ENCODE data around the gene SLC16A3. TPM values are rescaled to one million over a fixed set of nuclear protein-coding genes. Genes with fewer than 3 reads are reported as not detected.
A peak's percentile ranks its signal among the peaks of the same experiment; 100 is the strongest.

The SLC16A3 gene
- total RNA-seq, 4 donors from 2014 or later, result 11.2 to 38.5 (median 22.1) TPM

DNA sequence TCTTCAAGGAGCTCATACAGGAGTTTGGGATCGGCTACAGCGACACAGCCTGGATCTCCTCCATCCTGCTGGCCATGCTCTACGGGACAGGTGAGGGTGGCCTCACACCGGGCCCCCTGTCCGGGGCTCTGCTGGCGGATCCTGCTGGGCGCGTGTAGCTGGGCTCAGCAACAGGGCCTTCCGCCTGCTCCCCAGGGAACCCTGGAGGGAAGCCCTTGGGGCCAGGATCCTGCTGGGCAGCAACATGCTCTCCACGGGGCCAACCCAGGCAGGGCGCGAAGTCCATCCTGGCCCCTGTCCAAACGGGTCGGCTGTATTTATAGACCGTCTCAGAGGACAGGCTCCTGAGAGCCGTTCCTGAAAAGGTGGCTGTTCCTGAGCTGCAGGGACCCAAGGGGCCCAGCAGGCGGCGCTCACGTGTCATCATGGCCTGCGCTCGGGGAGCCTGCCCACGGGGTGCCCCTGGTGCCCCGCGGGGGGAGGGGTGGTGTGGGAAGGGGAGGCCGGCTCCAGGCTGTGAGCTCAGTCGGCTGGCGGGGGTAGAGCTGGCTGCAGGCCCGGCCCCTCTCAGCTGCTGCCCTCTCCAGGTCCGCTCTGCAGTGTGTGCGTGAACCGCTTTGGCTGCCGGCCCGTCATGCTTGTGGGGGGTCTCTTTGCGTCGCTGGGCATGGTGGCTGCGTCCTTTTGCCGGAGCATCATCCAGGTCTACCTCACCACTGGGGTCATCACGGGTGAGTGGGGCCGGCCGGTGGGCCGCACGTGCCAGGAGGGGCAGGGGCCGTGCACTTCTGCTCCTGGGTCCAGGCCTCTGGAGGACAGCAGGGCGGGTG is 7.5 kb downstream of the SLC16A3 start:
- Histone ChIP-seq H3K27ac (peak overlapping the region in 3 of 4 donors; percentile 81 to 86 (median 85)), H3K4me3 (no peak overlapping the region)
- 73% methylated on average over 3 of the region's 44 CpGs; no CpG with 5 or more reads in 1 of the 2 donors for WGBS, 2 donors (ENCODE audit: low coverage in 1 of 2)

DNA sequence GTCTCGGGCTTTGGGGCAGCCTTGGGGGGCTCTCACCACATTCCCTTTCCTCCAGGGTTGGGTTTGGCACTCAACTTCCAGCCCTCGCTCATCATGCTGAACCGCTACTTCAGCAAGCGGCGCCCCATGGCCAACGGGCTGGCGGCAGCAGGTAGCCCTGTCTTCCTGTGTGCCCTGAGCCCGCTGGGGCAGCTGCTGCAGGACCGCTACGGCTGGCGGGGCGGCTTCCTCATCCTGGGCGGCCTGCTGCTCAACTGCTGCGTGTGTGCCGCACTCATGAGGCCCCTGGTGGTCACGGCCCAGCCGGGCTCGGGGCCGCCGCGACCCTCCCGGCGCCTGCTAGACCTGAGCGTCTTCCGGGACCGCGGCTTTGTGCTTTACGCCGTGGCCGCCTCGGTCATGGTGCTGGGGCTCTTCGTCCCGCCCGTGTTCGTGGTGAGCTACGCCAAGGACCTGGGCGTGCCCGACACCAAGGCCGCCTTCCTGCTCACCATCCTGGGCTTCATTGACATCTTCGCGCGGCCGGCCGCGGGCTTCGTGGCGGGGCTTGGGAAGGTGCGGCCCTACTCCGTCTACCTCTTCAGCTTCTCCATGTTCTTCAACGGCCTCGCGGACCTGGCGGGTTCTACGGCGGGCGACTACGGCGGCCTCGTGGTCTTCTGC is 8.4 kb downstream of the SLC16A3 start:
- TF ChIP-seq, protein P1, sequence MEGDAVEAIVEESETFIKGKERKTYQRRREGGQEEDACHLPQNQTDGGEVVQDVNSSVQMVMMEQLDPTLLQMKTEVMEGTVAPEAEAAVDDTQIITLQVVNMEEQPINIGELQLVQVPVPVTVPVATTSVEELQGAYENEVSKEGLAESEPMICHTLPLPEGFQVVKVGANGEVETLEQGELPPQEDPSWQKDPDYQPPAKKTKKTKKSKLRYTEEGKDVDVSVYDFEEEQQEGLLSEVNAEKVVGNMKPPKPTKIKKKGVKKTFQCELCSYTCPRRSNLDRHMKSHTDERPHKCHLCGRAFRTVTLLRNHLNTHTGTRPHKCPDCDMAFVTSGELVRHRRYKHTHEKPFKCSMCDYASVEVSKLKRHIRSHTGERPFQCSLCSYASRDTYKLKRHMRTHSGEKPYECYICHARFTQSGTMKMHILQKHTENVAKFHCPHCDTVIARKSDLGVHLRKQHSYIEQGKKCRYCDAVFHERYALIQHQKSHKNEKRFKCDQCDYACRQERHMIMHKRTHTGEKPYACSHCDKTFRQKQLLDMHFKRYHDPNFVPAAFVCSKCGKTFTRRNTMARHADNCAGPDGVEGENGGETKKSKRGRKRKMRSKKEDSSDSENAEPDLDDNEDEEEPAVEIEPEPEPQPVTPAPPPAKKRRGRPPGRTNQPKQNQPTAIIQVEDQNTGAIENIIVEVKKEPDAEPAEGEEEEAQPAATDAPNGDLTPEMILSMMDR (IDR thresholded peaks at IDR 0.05), result no peak
- TF ChIP-seq EP300 (IDR thresholded peaks at IDR 0.05) (no peak), POLR2A (IDR thresholded peaks at IDR 0.05) (no peak), POLR2AphosphoS5 (IDR thresholded peaks at IDR 0.05) (no peak)
- peak overlapping the region in 3 of 4 donors; percentile 81 to 86 (median 85) for H3K27ac ChIP-seq
- H3K9me3 ChIP-seq, result no peaks in the 10 kb centered on the region
- peaks cover 9 to 97% (median 61%) of the 10 kb centered on the region in 3 donors for H3K4me1 ChIP-seq
- H3K36me3 ChIP-seq, result peaks cover 0 to 31% of the 10 kb centered on the region in 2 donors
- WGBS, 2 donors (ENCODE audit: low coverage in 1 of 2), result 83 to 90% methylated on average over 8 to 14 of the region's 59 CpGs
- no peak for ATAC-seq
- no peaks in the 10 kb centered on the region for H3K27me3 ChIP-seq
- H3K4me3 ChIP-seq, result no peak overlapping the region

More for the DNA sequence above, 7.5 kb downstream of the SLC16A3 start:
- TF ChIP-seq, protein P1 (IDR thresholded peaks at IDR 0.05), result peak in 3 of 4 experiments; percentile 93 to 98 (median 95)
- TF ChIP-seq POLR2AphosphoS5 (IDR thresholded peaks at IDR 0.05), result no peak
- peaks cover 0 to 31% of the 10 kb centered on the region in 2 donors for H3K36me3 ChIP-seq
- no peaks in the 10 kb centered on the region for H3K9me3 ChIP-seq
- H3K27me3 ChIP-seq, result no peaks in the 10 kb centered on the region
- peak; percentile 32 for ATAC-seq
- peaks cover 5 to 97% (median 57%) of the 10 kb centered on the region in 3 donors for H3K4me1 ChIP-seq

DNA sequence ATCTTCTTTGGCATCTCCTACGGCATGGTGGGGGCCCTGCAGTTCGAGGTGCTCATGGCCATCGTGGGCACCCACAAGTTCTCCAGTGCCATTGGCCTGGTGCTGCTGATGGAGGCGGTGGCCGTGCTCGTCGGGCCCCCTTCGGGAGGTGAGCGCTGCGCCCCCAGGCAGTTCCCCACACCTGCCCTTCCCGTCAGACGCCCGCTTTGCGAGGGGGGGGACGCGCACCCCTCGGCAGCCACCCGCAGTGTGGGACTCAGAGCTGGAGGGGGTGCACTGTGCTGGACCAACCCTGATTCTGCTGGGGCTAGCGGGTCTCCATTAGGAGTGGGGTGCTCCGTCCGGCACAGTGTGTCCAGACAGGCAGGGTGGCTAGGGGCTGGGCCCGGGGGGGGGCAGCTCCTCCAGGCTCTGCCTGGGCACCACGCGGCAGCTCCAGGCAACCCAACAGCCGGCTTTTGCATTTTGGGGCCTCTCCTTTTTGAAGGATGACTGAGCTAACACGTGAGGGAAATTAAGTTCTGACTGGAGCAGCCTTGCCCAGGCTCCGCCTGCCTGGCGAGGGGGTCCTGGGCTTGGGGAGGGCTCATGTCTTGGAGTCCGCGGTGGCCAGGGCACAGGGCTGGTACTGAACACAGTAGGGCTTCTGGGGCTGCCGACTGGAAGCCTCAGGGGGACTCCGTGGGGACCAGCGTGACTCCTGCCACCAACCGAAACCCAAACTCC is 9.1 kb downstream of the SLC16A3 start:
- Histone ChIP-seq H3K27ac (peak overlapping the region; percentile 12 to 86 (median 83)), H3K36me3 (peaks cover 0 to 33% of the 10 kb centered on the region in 2 donors), H3K4me3 (peak overlapping the region in 1 of 2 donors; percentile 28), H3K4me1 (peaks cover 12 to 97% (median 63%) of the 10 kb centered on the region in 3 donors), H3K27me3 (no peaks in the 10 kb centered on the region), H3K9me3 (no peaks in the 10 kb centered on the region)
- TF ChIP-seq POLR2A (IDR thresholded peaks at IDR 0.05) (no peak), POLR2AphosphoS5 (IDR thresholded peaks at IDR 0.05) (no peak)
- no peak for ATAC-seq
- WGBS, 2 donors (ENCODE audit: low coverage in 1 of 2), result no CpG with 5 or more reads among the region's 34 CpGs

DNA sequence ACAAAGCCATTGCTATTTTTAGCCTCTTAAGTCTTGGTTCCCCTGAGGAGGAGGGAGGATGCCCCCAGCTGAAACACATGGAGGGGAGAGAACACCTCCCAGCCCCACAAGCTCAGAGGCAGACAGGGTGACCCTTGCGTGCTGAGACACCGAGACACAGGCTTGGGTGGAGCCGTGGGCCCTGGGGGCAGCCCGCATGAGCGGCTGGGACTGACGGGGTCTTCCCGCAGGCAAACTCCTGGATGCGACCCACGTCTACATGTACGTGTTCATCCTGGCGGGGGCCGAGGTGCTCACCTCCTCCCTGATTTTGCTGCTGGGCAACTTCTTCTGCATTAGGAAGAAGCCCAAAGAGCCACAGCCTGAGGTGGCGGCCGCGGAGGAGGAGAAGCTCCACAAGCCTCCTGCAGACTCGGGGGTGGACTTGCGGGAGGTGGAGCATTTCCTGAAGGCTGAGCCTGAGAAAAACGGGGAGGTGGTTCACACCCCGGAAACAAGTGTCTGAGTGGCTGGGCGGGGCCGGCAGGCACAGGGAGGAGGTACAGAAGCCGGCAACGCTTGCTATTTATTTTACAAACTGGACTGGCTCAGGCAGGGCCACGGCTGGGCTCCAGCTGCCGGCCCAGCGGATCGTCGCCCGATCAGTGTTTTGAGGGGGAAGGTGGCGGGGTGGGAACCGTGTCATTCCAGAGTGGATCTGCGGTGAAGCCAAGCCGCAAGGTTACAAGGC is 9.8 kb downstream of the SLC16A3 start:
- TF ChIP-seq EP300 (IDR thresholded peaks at IDR 0.05) (no peak), POLR2AphosphoS5 (IDR thresholded peaks at IDR 0.05) (peak; percentile 62), POLR2A (IDR thresholded peaks at IDR 0.05) (peak; percentile 43 to 53)
- TF ChIP-seq, protein P1 (IDR thresholded peaks at IDR 0.05), result peak in 1 of 4 experiments; percentile 6
- H3K4me1 ChIP-seq, result peaks cover 12 to 97% (median 71%) of the 10 kb centered on the region in 3 donors
- ATAC-seq, result peak; percentile 48
- H3K4me3 ChIP-seq, result peak overlapping the region in 1 of 2 donors; percentile 28
- no peaks in the 10 kb centered on the region for H3K9me3 ChIP-seq
- H3K27ac ChIP-seq, result peak overlapping the region; percentile 12 to 86 (median 83)
- H3K36me3 ChIP-seq, result peaks cover 0 to 41% of the 10 kb centered on the region in 2 donors
- H3K27me3 ChIP-seq, result no peaks in the 10 kb centered on the region
- 15% methylated on average over 8 of the region's 33 CpGs; no CpG with 5 or more reads in 1 of the 2 donors for WGBS, 2 donors (ENCODE audit: low coverage in 1 of 2)

Measured in gastroesophageal sphincter (tissue), 4 donors.